H9 (cell line): ENCODE data around the gene AIFM2. TPM values are rescaled to one million over a fixed set of nuclear protein-coding genes. Genes with fewer than 3 reads are reported as not detected.

ENCODE experiments used
- DNase-seq: peaks from one replicate; pipeline ENCODE4 v3.0.0-alpha.2; 2017
- H2AFZ ChIP-seq: one replicate; pipeline ENCODE4 v1.6.1; 2013; ENCODE audit warnings: mild to moderate bottlenecking, low read length, control low read depth, moderate library complexity
- H2AK5ac ChIP-seq: 2 replicates; pipeline ENCODE4 v1.6.1; 2013; ENCODE audit warnings: low read length, control low read depth, mixed read lengths; ENCODE audit not compliant: insufficient read length
- H2BK120ac ChIP-seq: one replicate; pipeline ENCODE4 v1.6.1; 2013; ENCODE audit warnings: low read depth, mild to moderate bottlenecking, low read length, control low read depth, inconsistent platforms; ENCODE audit not compliant: poor library complexity, severe bottlenecking
- H2BK12ac ChIP-seq: 2 replicates; pipeline ENCODE4 v1.6.1; 2013; ENCODE audit warnings: low read length, control low read depth, mixed read lengths, low read depth; ENCODE audit not compliant: insufficient read length
- H2BK15ac ChIP-seq: 2 replicates; pipeline ENCODE4 v1.6.1; 2013; ENCODE audit warnings: low read depth, low read length, control low read depth
- H2BK20ac ChIP-seq: one replicate; pipeline ENCODE4 v1.6.1; 2013; ENCODE audit warnings: low read depth, mild to moderate bottlenecking, low read length, control low read depth, inconsistent platforms; ENCODE audit not compliant: poor library complexity, severe bottlenecking
- H2BK5ac ChIP-seq: 2 replicates; pipeline ENCODE4 v1.6.1; 2013; ENCODE audit warnings: low read length, control low read depth, mixed read lengths; ENCODE audit not compliant: insufficient read length
- H3K14ac ChIP-seq: 2 replicates; pipeline ENCODE4 v1.6.1; 2013; ENCODE audit warnings: low read length, control low read depth; ENCODE audit not compliant: insufficient read depth
- H3K18ac ChIP-seq: 2 replicates; pipeline ENCODE4 v1.6.1; 2013; ENCODE audit warnings: low read depth, mild to moderate bottlenecking, mixed read lengths, low read length, control low read depth; ENCODE audit not compliant: insufficient read length
- H3K23ac ChIP-seq: 2 replicates; pipeline ENCODE4 v1.6.1; 2013; ENCODE audit warnings: low read length, control low read depth, mixed read lengths, low read depth; ENCODE audit not compliant: insufficient read length
- H3K23me2 ChIP-seq: 2 replicates; pipeline ENCODE4 v1.6.1; 2013; ENCODE audit warnings: low read depth, mild to moderate bottlenecking, mixed read lengths, low read length, control low read depth; ENCODE audit not compliant: insufficient read length, poor library complexity, severe bottlenecking
- H3K27ac ChIP-seq: 2 replicates; pipeline ENCODE4 v1.5.1; 2013; ENCODE audit warnings: low read length, control low read depth, mixed read lengths, low read depth; ENCODE audit not compliant: insufficient read length
- H3K27me3 ChIP-seq: 2 replicates; pipeline ENCODE4 v1.6.1; 2013; ENCODE audit warnings: low read length, control low read depth, inconsistent platforms; ENCODE audit not compliant: insufficient read depth
- H3K4ac ChIP-seq: 2 replicates; pipeline ENCODE4 v1.6.1; 2013; ENCODE audit warnings: low read depth, mild to moderate bottlenecking, control low read depth, inconsistent platforms, low read length, moderate library complexity
- H3K4me1 ChIP-seq: 2 replicates; pipeline ENCODE4 v1.6.1; 2013; ENCODE audit warnings: low read length, control low read depth, inconsistent platforms; ENCODE audit not compliant: insufficient read depth
- H3K4me2 ChIP-seq: 2 replicates; pipeline ENCODE4 v1.6.1; 2013; ENCODE audit warnings: low read length, control low read depth, mixed read lengths; ENCODE audit not compliant: insufficient read length, insufficient read depth
- H3K56ac ChIP-seq: 2 replicates; pipeline ENCODE4 v1.6.1; 2013; ENCODE audit warnings: low read depth, mild to moderate bottlenecking, mixed read lengths, low read length, control low read depth; ENCODE audit not compliant: insufficient read length
- H3K79me1 ChIP-seq: 2 replicates; pipeline ENCODE4 v1.6.1; 2013; ENCODE audit warnings: low read depth, mild to moderate bottlenecking, moderate library complexity, low read length, control low read depth, inconsistent platforms; ENCODE audit not compliant: insufficient read depth, poor library complexity, severe bottlenecking
- H3K79me2 ChIP-seq: 2 replicates; pipeline ENCODE4 v1.6.1; 2013; ENCODE audit warnings: low read length, control low read depth, inconsistent platforms; ENCODE audit not compliant: insufficient read depth
- H3K9ac ChIP-seq: 2 replicates; pipeline ENCODE4 v1.6.1; 2013; ENCODE audit warnings: low read length, control low read depth, mixed read lengths; ENCODE audit not compliant: insufficient read length; ENCODE audit errors: extremely low read depth
- H3K9me3 ChIP-seq: one replicate; pipeline ENCODE4 v1.6.1; 2013; ENCODE audit warnings: low read depth, low read length, inconsistent platforms; ENCODE audit not compliant: control insufficient read depth
- H3T11ph ChIP-seq: one replicate; pipeline ENCODE4 v1.6.1; 2013; ENCODE audit warnings: mild to moderate bottlenecking, low read length, control low read depth, inconsistent platforms
- H4K20me1 ChIP-seq: one replicate; pipeline ENCODE4 v1.6.1; 2013; ENCODE audit not compliant: control insufficient read depth, insufficient read length, insufficient read depth
- H4K5ac ChIP-seq: 2 replicates; pipeline ENCODE4 v1.6.1; 2013; ENCODE audit warnings: low read depth, mild to moderate bottlenecking, mixed read lengths, low read length, control low read depth; ENCODE audit not compliant: insufficient read length
- H4K8ac ChIP-seq: replicated peaks from 2 replicates; pipeline ENCODE4 v1.6.1; 2013; ENCODE audit warnings: low read length, control low read depth, mixed read lengths, low read depth; ENCODE audit not compliant: insufficient read length
- H4K91ac ChIP-seq: 2 replicates; pipeline ENCODE4 v1.6.1; 2013; ENCODE audit warnings: low read depth, mild to moderate bottlenecking, moderate library complexity, mixed read lengths, low read length, control low read depth; ENCODE audit not compliant: insufficient read length
- H3K27ac Mint-ChIP-seq, 3 experiments: 2 replicates in 2 of 3; 3 replicates in 1 of 3; pipeline ENCODE4 v1.8.0; 2020 to 2021; ENCODE audit warnings: mixed read lengths in 3 of 3, mild to moderate bottlenecking in 1 of 3, moderate library complexity in 1 of 3
- H3K27me3 Mint-ChIP-seq: 2 replicates; pipeline ENCODE4 v1.8.0; 2021; ENCODE audit warnings: low read depth, mild to moderate bottlenecking, moderate library complexity, mixed read lengths
- H3K36me3 Mint-ChIP-seq, 3 experiments: 2 replicates in 2 of 3; 3 replicates in 1 of 3; pipeline ENCODE4 v1.8.0; 2020 to 2021; ENCODE audit warnings: low read depth in 3 of 3, mixed read lengths in 3 of 3; ENCODE audit not compliant: insufficient read depth in 1 of 3
- H3K4me1 Mint-ChIP-seq, 2 experiments: 2 replicates each; pipeline ENCODE4 v1.8.0; 2020; ENCODE audit warnings: mixed read lengths in 2 of 2
- H3K4me3 Mint-ChIP-seq, 2 experiments: 2 replicates in 1 of 2; 3 replicates in 1 of 2; pipeline ENCODE4 v1.8.0; 2020 to 2021; ENCODE audit warnings: mild to moderate bottlenecking in 2 of 2, mixed read lengths in 2 of 2, moderate library complexity in 1 of 2
- H3K9me3 Mint-ChIP-seq, 2 experiments: 2 replicates in 1 of 2; 3 replicates in 1 of 2; pipeline ENCODE4 v1.8.0; 2020; ENCODE audit warnings: mild to moderate bottlenecking in 2 of 2, mixed read lengths in 2 of 2, moderate library complexity in 1 of 2
- WGBS: extraction: QIAGEN DNeasy Blood & Tissue Kit; methylation state at CpG from one replicate; pipeline ENCODE4 v1.1.7; 2013; ENCODE audit warnings: missing lambda C conversion rate, low lambda C conversion rate, mixed read lengths; ENCODE audit not compliant: insufficient read length; ENCODE audit errors: extremely low coverage; 5-methylcytosine and 5-hydroxymethylcytosine counted together
- total RNA-seq: library from RNA; stranded (reverse); gene quantifications from 2 replicates; pipeline ENCODE4 v1.2.1, GENCODE V29; 2021
- TF ChIP-seq, protein P1 (sequence below): fragments of 200-600 bp; sonication (generic); conservative IDR thresholded peaks from 3 replicates; pipeline ENCODE4 v1.8.0; 2021; ENCODE audit warnings: antibody characterized with exemption, mild to moderate bottlenecking

AIFM2 gene
- total RNA-seq, 1 experiment from 2014 or later, result 5.3 TPM

DNA sequence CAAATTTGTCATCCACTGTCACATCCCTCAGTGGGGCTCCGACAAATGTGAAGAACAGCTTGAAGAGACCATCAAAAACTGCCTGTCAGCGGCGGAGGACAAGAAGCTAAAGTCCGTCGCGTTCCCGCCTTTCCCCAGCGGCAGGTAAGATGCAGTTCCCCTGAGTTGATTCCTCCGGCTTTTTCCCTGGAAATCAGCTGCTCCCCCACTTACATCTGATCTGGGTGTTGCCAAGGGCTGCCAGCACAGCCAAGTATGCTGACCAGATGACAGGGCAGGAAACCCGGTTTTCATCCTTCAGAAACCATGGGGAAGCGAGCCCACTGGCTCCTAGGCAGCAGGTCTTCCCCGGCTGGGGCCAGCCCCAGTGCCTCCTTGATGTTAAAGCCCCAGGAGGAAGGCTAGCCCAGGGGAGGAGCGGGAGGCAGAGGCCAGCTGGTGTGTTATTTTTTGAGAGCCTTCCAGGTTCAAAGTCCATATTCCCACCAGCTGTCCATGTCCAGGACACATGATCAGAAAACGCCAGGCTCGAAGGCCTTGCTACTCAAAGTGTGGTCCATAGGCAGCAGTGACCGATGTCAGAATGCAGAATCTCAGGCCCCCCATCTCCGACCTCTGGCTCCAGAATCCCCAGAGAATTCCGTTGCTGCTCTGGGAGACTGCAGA lies 23.4 kb downstream of the AIFM2 start:
- Histone ChIP-seq H3K79me1 (no peaks in the 10 kb centered on the region), H3K9ac (no peak overlapping the region), H2AFZ (no peak overlapping the region), H2BK120ac (no peak overlapping the region), H2BK5ac (no peak overlapping the region), H4K20me1 (no peaks in the 10 kb centered on the region), H4K8ac (no peak overlapping the region), H3T11ph (no peak overlapping the region), H4K91ac (no peak overlapping the region), H3K14ac (no peak overlapping the region), H3K27me3 (no peaks in the 10 kb centered on the region), H3K27ac (no peak overlapping the region), H3K4me1 (no peaks in the 10 kb centered on the region), H3K18ac (no peak overlapping the region), H2BK12ac (no peak overlapping the region), H2BK15ac (no peak overlapping the region), H3K23ac (no peak overlapping the region), H3K56ac (no peak overlapping the region), H3K4ac (no peak overlapping the region), H2BK20ac (no peak overlapping the region), H4K5ac (no peak overlapping the region), H2AK5ac (no peak overlapping the region), H3K4me2 (no peak overlapping the region), H3K9me3 (no peaks in the 10 kb centered on the region), H3K23me2 (no peaks in the 10 kb centered on the region), H3K79me2 (no peaks in the 10 kb centered on the region)
- no CpG with 5 or more reads among the region's 18 CpGs for WGBS
- no peak for DNase-seq
- H3K4me3 Mint-ChIP-seq, result no peak overlapping the region
- TF ChIP-seq, protein P1, sequence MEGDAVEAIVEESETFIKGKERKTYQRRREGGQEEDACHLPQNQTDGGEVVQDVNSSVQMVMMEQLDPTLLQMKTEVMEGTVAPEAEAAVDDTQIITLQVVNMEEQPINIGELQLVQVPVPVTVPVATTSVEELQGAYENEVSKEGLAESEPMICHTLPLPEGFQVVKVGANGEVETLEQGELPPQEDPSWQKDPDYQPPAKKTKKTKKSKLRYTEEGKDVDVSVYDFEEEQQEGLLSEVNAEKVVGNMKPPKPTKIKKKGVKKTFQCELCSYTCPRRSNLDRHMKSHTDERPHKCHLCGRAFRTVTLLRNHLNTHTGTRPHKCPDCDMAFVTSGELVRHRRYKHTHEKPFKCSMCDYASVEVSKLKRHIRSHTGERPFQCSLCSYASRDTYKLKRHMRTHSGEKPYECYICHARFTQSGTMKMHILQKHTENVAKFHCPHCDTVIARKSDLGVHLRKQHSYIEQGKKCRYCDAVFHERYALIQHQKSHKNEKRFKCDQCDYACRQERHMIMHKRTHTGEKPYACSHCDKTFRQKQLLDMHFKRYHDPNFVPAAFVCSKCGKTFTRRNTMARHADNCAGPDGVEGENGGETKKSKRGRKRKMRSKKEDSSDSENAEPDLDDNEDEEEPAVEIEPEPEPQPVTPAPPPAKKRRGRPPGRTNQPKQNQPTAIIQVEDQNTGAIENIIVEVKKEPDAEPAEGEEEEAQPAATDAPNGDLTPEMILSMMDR, result no peak
- no peaks in the 10 kb centered on the region for H3K9me3 Mint-ChIP-seq
- H3K4me1 Mint-ChIP-seq, result peaks cover 11 to 12% of the 10 kb centered on the region in 2 experiments
- peaks cover 6 to 14% (median 13%) of the 10 kb centered on the region in 3 experiments for H3K36me3 Mint-ChIP-seq
- peaks cover 2% of the 10 kb centered on the region; the same call in 1 of the 2 replicates for H3K27me3 Mint-ChIP-seq
- H3K27ac Mint-ChIP-seq, result no peak overlapping the region
